ENCODE results near the gene UCP2.

The UCP2 gene

GRCh38 chr11:73968356-73968966 lies 14.2 kb downstream of the UCP2 start:
- DNase-seq, result no peak

- DNase-seq, result no peak
Observed at GRCh38 chr11:73965764-73966121, 16.9 kb downstream of the UCP2 start.

DNA sequence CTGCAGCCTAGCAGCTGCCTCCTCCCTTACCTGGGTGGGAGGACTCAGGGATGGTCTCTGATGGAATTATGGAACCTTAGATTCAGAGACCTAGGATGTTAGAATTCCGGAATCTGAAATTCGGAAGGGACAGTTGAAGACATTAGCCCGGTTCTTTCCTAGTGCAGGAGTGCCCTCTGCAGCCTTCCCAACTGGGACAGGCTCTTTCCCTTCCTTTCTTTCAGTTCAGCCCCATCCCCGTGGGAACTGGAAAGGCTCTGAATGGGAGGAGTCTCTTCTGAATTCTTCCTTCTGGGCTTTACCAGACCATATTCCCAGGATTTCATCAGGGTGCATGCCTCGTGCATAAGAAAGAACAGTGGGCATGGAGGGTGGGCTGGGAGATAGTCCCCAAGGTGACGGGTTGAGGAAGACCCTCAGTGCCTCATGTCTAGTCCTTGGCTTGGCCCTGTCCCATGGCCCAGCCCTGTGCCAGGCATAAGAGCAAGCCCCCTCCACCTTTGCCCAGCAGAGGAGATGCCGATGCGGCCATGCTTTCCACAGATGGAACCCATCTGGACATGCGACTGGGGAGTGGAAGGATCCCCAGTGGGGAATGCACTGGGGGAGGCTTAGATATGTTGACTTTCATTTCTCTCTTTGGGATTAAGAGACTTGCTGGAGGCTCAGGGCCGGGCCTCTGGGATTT lies 17.4 kb downstream of the UCP2 start:
- DNase-seq, result peak; percentile 0

- DNase-seq, result peak; percentile 4
Observed at GRCh38 chr11:73963861-73964260, 18.8 kb downstream of the UCP2 start.

GRCh38 chr11:73962101-73962705 lies 20.4 kb downstream of the UCP2 start:
- DNase-seq, result no peak

GRCh38 chr11:73961321-73961720 lies 21.3 kb downstream of the UCP2 start:
- no peak for DNase-seq

GRCh38 chr11:73958521-73959141 lies 24.0 kb downstream of the UCP2 start:
- DNase-seq, result no peak

GRCh38 chr11:73957654-73958361 lies 24.8 kb downstream of the UCP2 start:
- DNase-seq, result no peak

GRCh38 chr11:73956876-73957653 lies 25.6 kb downstream of the UCP2 start:
- no peak for DNase-seq

- no peak for DNase-seq
Observed at GRCh38 chr11:73951797-73952196, 30.8 kb downstream of the UCP2 start.

- DNase-seq, result no peak
Observed at GRCh38 chr11:73950869-73951710, 31.6 kb downstream of the UCP2 start, which contains the start of gene DNAJB13. Gene DNAJB13 (plus strand): TSS chr11:73951026. CDS start chr11:73951070, 44 bp downstream.

DNA sequence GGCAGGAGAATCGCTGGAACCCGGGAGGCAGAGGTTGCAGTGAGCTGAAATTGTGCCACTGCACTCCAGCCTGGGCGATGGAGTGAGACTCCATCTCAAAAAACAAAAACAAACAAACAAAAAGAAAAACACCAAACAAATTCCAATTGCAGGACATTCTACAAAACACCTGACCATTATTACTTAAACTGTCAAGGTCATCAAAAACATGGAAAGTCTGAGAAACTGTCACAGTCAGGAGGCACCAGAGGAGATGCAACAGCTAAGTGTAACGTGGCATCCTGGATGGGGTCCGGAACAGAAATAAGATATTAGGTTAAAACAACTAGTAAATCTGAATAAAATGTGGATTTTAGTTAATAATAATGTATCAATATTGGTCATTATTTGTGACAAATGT lies 32.7 kb downstream of the UCP2 start:
- no peak for DNase-seq

GRCh38 chr11:73949246-73949645 lies 33.4 kb downstream of the UCP2 start:
- no peak for DNase-seq

DNA sequence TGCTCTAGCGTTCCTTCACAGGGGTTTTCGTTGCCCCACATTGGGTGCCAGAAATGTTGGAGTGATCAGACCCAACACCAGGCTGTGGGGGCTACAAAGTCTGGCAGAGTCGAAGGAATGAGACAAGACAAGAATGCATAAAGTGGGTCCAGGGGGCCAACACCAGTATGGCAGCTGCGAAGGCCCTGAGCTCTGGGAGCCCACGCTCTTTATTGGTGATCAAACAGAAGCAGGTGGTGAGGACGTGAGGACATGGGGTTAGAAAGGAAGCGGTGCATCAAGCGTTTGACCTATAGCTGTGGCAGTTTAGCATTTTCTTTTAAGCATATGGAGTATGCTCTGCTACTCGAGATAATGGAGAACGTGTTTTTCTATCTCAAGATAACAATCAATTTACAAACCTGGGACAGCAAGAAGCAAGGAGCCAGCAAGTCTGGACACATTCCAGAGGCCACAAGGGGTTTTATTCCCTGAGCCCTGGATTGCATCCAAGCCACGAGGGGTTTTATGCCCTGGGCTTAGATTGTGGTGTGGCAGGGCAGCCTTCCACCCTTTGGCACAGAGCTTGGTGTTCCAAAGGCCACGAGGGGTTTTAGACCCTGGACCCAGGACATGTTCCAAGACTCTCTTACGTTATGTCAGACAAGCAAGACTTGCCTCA lies 35.7 kb downstream of the UCP2 start:
- no peak for DNase-seq

DNA sequence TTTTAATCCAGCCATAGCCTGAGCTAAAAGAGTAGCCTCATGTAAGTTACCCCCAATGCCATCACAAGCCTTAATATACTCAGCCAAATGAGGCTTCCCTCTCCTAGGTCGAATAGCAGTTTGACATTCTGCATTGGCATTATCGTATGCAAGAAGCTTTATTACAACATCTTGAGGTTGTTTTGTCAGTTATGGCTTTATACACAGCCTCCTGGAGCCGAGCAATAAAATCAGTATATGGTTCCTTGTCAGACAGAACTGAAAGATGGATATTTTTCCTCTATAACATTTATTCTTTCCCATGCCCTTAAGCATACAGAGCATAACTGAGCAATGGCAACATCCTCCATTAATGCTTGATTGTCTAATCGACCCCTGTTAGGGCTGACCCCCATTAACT lies 37.2 kb downstream of the UCP2 start:
- DNase-seq, result no peak

GRCh38 chr11:73944901-73945300 lies 37.7 kb downstream of the UCP2 start:
- no peak for DNase-seq

DNA sequence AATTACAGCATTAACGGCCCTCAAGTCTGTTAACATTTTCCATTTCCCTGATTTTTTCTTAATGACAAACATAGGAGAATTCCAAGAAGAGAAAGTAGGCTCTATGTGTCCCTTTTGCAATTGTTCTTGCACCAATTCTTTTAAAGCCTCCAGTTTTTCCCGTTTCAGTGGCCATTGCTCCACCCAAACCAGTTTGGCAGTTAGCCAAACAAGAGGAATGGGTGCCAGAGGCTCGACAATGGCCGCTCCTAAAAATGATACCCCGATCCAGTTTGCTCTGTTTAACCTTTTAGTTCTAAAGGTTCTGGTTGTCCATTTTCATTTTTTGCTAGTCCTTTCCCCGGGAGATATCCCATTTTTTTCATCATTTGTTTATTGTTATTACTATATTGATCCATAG lies 38.6 kb downstream of the UCP2 start:
- DNase-seq, result no peak

- no peak for DNase-seq
Observed at GRCh38 chr11:73942010-73942409, 40.6 kb downstream of the UCP2 start.

GRCh38 chr11:73940801-73941570 lies 41.7 kb downstream of the UCP2 start:
- no peak for DNase-seq

- no peak for DNase-seq
Observed at GRCh38 chr11:73939096-73939495, 43.5 kb downstream of the UCP2 start.

Data from activated CD8-positive, alpha-beta memory T cell treated with anti-CD3 and anti-CD28 coated beads, Interleukin-2, amount 50 U/mL, for 4 hours (primary cell).